NCI-H2196 (cell line): Measurements from ENCODE around the gene FNIP2.
"Not testable (repeated sequence)": the region's sequence is repeated elsewhere in the genome, so short reads cannot be mapped to it uniquely, and the experiment has no call there.

ENCODE experiments used
- DNase-seq: peaks from one replicate; lab custom pipeline; 2025; ENCODE audit not compliant: unreplicated experiment; lab: John Stamatoyannopoulos, UW

Gene FNIP2

DNA sequence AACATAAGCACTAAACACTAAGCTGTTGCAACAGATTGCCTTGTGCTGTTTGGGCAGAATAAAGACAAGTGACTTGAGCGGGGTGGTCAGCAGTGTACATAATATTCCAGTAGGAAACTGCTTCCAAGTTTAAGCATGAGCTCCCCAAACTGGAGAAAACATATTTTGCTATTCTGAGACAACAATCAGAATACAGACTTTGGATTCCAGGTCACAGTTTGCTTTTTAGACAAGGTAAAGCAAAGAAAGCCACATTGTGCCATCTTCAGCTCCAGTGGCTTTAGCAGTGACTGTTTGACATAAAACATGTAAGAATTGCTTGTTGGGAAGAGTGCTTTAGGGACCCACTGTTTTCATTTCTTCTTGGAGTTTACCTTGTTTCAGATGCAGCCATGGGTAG lies 136.0 kb downstream of the FNIP2 start:
- DNase-seq = no peak

DNA sequence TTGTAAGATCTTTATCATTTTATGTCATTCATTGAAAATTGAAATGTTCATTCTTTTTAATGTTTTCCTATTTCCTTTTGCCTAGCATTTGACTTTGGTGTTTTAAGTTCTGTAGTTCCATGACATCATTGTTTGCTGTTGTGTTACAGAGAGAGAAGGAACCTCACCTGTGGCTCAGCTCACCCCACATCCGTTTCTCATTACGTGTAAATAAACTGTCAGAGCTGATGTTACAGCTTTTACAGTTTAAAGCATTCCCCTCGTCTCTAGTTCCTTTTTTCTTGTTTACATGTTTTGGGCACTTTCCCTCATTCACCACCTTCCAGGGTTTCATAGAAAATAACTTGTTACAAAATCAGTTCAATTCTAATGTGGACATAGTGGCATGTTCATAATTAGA lies 137.2 kb downstream of the FNIP2 start:
- DNase-seq = no peak

DNA sequence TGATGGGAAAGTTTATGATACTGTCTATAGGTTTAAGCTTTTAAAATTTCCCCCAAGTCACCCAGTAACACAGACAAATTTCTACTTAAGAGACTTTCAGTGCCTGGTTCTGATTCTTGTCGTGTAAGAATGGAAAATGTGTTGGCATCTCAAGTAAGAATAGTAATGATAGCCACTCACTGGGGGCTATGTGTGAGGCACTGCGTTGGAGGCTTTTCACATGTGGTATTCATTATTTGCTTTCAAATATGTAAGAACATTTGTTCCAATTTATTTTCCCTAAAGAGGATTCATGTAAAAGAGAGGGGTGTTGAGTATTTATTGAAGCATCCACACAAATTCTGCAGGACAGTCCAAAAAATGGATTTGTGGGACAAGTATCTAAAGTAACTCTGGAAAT lies 143.6 kb downstream of the FNIP2 start:
- no peak for DNase-seq

DNA sequence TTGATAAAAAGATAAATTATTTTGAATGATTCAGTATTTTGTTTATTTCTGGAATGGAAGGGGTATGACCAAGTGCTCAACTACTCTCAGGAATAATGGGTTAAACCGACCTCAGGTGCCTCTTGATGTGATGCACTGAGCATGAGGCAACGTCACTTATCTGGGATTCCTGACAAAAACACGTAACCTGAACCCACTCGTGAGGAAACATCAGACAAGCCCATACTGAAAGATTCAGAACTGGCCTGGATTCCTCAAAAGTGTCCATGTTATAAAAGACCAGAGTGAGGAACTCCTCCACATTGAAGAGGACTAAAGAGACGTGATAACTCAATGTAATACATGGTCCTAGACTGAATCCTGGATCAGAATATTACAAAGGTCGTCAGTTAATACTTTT lies 144.0 kb downstream of the FNIP2 start:
- no peak for DNase-seq

DNA sequence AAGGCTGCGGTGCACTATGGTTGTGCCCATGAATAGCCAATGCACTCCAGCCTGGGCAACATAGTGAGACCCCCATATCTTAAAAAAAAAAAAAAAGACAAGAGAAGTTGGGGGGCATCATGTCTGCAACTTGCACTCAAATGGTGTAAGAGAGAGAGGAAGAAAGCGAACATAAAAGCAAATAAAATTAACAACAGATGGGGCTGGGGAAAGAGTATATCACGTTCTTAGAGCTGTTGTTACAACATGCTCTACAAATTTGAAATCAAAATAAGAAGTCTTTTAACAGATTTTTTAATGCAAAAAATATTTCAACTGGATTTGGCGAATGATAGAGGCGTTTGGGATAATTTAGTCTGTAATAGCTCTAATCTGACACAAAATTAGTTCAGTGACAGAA lies 144.9 kb downstream of the FNIP2 start:
- DNase-seq = no peak

DNA sequence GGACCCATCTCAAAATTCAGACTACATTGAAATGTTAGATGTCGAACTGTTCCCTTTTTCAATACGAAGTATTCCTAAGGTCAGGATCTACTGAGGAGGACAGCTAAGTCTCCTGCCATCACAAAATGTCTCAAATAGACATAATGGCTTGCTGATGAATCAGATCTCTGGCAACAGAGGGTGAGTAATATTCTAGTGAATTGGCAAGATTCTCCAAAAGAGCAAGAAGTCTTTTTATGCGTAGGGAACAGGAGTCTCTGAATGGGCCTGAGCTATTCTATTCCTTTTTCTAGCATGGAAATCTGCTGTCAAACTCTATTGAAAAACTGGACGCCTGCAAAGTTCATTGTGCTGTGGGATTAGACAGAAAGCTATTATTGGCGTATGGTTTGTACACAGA lies 145.4 kb downstream of the FNIP2 start:
- no peak for DNase-seq

DNA sequence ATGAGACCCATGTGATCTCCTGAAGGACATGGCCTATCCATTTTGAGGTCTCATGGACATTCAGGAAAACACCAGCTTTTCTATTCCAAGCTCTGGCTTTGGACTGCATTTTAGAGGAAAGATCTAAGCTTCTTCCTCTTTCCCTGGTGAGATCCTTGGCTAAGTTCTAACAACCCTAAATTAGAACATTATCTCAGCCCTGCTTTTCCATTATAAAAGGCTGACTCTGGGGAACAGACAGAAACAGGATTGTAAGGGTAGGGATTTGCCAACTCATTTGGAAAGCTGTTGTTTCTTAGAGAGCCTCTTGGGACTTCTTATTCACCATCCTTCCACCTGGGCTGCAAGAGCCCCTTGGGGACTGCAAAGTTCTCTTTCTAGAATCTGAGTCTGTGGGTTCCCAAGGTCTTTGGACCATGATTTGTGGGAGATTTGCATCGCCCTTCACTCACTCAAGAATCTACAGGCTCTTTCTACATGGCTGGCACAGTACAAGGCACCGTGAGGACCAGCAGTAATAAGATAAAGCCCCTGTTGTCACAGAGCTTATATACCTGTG lies 146.9 kb downstream of the FNIP2 start:
- no peak for DNase-seq

DNA sequence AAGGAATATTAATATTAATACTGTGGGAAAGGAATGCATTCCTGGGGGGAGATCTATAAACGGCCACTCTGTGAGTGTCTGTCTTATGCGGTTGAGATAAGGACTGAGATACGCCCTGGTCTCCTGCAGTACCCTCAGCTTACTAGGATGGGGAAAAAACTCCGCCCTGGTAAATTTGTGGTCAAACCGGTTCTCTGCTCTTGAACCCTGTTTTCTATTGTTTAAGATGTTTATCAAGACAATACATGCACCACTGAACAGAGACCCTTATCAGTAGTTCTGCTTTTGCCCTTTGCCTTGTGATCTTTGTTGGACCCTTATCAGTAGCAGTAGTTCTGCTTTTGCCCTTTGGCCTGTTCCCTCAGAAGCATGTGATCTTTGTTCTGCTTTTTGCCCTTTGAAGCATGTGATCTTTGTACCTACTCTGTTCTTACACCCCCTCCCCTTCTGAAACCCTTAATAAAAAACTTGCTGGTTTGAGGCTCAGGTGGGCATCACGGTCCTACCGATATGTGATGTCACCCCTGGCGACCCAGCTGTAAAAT lies 151.7 kb downstream of the FNIP2 start:
- not testable (repeated sequence) for DNase-seq

DNA sequence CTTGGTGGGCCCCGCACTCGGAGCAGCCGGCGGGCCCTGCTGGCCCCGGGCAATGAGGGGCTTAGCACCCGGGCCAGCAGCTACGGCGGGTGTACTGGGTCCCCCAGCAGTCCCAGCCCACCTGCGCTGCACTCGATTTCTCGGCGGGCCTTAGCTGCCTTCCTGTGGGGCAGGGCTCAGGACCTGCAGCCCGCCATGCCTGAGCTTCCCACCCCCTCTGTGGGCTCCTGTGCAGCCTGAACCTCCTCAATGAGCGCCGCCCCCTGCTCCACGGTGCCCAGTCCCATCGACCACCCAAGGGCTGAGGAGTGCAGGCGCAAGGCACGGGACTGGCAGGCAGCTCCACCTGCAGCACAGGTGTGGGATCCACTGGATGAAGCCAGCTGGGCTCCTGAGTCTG lies 158.9 kb downstream of the FNIP2 start:
- DNase-seq = not testable (repeated sequence)

DNA sequence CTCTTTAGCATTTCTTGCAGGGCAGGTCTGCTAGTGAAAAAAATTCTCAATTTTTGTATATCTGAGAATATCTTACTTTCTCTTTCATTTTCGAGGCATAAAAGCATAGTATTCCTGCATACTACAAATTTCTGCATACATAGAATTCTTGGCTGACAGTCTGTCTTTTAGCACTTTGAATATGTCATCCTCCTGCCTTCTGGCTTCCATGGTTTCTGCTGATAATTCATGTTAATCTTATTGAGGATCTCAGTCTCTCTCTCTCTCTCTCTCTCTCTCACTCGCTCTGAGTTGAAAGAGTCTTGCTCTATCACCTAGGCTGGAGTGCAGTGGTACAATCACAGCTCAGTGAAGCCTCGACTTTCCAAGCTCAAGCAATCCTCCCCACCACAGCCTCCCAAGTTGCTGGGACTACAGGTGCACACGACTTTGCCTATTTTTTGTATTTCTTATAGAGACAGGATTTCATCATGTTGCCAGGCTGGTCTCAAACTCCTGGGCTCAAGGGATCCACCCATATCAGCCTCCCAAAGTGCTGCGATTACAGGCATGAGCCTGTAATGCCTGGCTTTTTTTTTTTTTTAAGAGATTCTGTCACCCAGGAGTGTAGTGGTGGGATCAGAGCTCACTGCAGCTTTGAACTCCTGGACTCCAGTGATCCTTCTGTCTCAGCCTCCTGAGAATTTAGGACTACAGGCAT lies 161.3 kb downstream of the FNIP2 start:
- no peak for DNase-seq

DNA sequence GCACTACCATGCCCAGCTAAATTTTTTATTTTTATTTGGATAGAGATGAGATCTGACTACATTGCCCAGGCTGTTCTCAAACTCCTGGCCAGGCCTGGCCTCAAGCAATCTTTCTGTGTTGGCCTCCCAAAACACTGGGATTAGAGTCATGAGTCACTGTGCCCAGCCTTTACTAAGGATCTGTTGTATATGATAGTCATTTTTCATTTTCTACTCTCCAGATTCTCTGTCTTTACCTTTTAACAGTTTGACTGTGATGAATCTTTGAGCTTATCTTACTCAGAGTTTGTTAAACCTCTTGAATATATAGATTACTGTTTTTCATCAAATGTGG lies 161.8 kb downstream of the FNIP2 start:
- DNase-seq = no peak

DNA sequence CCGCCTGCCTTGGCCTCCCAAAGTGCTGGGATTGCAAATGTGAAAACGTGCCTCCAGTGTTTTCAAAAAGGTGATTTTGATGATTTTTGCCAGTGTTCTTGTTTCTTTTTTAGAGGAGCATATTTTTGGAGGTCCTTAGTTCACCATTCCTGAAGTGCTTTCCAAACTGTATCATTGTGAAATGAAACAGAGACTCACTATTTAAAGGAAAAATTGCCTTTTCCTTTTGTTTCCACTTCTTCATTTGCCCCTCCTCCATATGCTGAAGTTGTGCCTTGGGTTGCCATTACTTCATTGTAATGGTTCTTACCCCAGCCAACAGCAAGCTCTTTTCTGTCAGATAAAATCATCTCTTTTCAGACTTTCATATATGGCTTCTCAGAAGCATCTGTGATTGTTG lies 164.4 kb downstream of the FNIP2 start:
- DNase-seq = no peak

DNA sequence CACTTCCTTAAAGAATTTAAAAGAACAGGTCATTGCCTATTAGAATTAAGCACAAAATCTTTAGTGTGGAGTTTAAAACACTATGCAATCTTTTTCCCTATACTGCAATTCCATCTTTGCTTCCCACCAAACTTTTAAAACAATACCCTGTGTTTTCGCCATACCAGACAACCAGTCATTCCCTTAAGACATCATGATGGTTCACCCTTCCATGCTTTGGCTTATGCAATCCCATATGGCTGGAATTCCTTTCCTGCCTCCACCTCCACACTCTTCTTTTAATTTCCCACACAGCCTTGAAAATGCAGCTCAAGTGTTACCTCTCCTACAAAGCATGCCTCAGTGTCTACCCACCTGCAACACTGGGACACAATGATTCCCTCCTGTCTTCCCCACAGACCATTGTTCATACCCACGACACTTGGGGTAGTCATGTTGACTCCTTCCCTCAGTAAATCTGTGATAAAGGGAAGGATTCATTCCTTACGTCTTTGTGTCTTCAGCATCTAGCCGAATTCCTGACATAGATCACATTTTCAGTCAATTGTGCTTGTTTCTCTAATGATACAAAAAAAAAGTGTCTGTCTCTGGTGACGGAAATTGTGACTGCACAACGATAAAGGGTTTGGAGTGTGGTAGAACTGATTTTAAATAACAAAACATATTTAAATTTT lies 166.3 kb downstream of the FNIP2 start:
- no peak for DNase-seq

DNA sequence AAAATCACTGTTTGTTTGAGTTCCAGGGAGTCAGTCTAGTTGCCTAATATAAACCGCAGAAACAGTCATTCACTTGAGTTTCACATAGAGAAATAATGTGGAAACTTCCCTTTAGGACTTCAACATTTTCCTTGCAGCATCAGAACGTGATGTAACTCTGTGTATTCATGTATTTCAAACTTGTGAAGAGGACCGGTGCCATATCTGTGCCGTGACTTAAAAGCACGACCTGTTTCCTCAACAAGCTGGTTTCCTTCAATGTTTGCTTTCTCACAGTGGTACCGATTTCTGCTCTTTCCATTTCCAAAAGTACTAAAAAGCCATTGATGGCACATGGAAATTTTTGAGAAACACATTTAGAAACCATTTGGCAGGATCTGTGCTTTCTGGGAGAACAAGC lies 167.4 kb downstream of the FNIP2 start:
- DNase-seq = no peak

DNA sequence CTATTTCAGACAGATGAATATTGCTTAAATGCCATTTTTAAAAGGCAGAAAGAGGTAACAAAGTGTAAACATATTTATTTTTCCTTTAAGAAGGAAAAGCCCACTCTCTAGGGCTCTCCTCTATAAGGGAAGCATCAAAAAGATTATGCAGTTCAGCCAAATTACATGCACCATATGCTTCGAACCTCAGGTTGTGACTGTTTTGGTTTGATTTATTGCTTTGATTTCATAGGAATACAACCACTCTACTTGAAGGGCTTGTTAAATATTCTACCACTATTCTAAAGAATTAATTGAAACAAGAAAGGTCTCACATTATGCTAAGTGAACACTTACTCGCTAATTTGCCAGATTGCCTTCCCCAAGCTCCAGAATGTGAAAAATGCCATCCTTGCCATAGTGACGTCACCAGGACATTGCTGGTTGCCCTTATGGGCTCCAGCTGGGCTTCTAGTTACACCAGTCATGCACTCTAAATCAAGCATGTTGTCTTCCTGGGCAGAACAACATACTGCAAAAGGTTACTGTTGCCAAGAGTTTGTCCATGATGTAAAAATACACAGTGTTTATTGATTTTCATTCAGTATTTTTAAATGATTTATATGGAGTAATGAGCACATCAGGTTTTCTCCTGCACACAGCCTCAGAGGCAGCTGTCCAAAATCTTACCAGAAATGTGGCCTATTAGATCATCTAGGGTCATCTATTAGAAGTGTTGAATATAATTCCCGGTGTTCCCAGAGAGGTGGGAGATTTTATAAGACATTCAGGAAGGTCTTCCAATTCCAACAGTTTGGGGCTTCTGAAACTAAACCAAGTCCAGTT lies 169.6 kb downstream of the FNIP2 start:
- DNase-seq = no peak

DNA sequence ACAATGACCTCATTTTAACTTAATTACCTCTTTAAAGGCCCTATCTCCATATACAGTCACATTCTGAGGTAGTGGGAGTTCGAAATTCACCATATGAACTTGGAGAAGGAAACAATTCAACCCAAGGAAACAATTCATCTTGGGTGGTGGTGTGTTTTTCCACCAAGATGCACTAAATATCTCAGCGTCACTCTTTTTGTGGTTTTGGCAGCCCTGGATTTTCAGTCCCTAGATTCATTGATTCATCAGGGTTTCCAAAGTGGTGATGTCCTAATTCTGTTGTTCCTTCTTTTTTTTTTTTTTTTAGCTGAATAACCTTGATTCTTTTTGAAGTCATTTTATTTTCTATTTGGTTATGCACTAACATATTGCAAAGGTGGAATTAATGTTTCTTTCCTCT lies 171.4 kb downstream of the FNIP2 start:
- DNase-seq = no peak

DNA sequence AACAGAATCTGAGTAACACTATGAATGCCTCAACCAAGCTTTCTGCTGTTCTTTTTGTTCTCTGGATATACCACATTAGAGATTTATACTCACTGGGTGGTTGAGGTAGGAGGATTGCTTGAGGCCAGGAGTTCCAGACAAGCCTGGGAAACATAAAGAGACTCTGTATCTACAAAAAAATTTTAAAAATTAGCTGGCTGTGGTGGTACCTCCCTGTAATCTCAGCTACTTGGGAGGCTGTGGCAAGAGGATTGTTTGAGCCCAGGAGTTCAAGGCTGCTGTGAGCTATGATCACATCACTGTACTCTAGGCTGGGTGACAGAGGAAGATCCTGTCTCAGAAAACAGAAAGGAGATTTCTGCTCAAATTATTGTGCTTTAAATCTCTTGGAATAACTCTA lies 172.5 kb downstream of the FNIP2 start:
- DNase-seq = no peak

DNA sequence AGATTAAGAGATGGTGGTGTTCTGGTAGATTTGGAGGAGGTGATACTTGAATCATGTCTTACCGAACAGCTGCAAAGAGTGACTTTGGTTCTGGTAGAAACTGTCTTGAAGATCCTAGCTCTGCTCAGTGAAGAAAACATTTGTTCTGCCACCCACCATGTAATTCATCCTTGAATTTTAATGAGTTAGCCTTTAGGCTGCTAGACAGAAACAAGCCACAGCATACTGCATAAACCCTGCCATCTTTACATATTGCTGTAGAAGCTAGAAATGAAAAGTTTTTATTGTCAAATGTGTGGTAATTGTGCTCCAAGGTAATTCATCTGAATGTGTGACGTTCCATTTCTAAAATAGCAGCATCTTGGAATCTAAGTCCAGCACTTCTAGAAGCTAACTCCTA lies 173.1 kb downstream of the FNIP2 start:
- DNase-seq = no peak

DNA sequence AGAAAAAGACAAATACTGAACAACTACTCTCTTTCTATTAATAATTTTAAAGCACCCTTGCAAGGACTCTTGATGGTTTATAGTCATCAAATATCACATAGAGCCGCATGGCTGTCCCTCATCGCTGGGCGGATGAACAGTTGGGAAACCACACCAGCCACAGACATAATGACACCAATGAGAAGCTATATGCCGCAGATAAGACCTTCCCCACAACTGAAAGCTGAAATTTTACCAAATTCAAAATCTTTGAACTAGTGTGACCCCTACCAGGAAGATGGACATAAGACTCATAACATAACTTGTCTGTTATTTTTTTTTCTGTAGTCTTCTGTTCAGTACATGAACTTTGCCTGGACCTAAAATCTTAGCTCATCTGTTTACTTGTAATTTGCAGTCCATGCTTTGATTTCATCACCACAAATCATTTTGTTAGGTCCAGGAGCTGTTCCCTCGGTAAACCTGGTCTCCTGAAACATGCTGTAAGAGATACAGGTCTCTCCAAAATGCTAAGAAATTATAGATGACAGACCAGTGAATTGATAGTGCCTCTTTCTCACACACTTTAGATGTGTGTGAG lies 176.8 kb downstream of the FNIP2 start:
- DNase-seq = no peak

DNA sequence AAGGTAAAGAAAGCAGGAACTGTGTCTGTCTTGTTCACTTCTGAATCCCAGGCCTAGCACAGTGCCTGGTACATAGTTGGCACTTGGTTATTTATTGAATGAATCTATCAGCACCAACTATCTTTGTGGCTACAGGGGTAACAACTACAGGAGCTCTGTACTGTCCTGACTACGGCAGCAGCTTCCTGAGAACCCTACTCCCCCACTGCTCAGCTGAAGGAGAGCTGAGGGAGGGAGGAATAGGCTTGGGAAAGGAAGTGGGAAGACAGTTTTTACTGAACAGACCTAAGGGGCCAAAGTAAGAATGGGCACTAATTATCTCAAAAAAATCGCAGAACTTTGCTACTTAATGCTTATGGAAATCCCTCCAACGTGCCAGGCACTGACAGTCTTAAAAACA lies 178.0 kb downstream of the FNIP2 start:
- DNase-seq = no peak

DNA sequence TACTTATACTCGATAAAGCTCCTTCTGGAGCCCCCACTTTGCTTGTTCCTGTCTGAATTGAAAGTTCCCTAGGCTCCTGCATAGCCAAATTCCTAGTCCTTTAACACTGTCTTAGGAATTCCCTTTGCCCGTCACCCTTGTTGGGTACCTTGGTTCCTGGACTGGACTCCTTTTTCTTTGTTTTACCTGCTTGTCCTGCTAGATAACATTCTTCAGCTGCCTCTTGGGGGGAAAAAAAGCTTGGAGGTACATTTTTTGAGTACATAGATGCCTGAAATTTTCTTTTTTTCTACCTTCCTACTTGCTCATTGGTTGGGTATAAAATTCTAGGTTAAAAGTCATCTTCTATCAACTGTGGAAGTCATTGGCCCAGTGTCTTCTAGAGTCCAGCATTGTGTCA lies 179.2 kb downstream of the FNIP2 start:
- DNase-seq = no peak
